Activated gamma-delta T cell (primary cell): ENCODE data around the gene NEURL3.
A peak's percentile ranks its signal among the peaks of the same experiment; 100 is the strongest.
"Not testable (repeated sequence)": the region's sequence is repeated elsewhere in the genome, so short reads cannot be mapped to it uniquely, and the experiment has no call there.

Experiments
- DNase-seq: peaks from one replicate; lab custom pipeline; 2025; lab: John Stamatoyannopoulos, UW
- total RNA-seq, 2 donors: gene quantifications; one replicate each; lab custom pipeline; 2026; lab: John Stamatoyannopoulos, UW

The NEURL3 gene, protein sequence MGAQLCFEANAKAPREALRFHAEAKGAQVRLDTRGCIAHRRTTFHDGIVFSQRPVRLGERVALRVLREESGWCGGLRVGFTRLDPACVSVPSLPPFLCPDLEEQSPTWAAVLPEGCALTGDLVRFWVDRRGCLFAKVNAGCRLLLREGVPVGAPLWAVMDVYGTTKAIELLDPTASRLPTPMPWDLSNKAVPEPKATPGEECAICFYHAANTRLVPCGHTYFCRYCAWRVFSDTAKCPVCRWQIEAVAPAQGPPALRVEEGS
- total RNA-seq: 0 to 0.17 reads per million in 2 donors

DNA sequence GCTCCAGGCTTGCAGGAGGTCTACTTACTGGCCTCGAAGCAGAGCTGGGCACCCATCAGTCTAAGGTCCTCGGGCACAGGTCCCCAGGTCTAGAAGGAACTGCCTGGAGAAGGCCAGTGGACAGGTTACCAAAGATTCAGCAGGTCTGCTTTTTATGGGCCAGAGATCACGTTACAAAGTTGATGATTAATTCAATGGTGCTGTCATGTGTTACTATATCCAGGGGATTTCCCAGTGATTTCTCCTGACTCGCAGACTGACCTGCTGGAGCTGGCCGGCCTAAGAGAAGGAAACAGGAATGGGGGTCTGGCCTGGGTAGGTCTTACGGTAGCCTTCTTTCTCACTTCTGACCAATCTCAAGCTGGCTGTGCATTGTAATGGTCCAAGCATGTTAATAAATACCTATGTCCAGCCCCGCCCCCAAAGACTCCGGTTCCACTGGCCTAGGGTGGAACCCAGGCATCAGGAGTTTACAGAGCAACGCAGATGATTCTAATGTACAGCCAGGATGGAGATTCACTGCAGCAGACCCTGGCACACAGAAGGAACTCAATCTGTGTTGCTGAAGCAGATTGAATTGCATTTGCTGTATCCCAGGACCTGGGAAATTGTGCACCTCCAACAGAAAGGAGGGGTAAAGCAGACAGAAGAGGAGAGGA is at the start of gene NEURL3:
Gene NEURL3, minus strand, starts transcription at position 127 of the 659 bp plus-strand sequence. Its CDS starts 71 bp downstream, at position 56.
- no peak for DNase-seq

DNA sequence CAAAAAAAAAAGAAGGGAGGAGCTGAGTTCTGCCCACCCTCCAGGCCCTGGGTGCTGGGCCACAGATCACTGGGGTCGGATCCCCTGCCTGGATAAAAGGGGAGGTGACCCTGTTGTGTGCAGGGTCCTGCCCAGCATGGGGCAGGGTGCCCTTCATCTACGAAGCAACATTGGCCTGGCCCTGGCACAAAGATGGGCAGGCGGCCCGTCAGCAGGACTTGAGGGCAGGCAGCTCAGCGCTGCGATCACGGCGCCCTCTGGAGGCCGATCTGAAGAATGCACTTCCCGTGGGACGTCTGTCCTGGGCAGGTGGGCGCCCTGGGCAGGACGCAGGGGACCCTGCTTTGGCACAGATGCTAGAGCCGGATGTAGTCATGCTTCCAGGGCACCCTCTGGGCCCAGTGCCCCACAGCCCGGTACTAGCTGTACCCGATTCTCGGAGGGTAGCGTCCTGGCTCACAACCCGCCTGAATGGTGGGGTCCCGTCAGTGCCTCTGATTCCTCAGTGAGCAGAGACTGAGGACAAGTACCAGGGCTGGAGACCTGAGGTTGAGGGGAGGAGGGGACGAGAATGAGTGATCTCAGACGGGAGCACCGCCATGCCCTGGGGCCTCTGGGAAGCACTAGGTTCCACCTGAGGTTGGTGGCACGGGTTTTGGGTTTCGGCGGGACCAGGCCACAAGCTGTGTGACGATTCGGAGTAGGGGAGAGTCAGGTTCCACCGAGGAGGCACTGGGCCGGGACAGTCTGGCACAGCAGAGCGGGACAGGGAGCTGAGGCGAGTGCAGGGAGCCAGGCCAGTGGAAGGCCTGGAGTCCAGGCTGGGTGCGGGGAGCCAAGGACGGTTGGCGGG is 49.4 kb upstream of the NEURL3 start:
- peak; percentile 27 for DNase-seq

DNA sequence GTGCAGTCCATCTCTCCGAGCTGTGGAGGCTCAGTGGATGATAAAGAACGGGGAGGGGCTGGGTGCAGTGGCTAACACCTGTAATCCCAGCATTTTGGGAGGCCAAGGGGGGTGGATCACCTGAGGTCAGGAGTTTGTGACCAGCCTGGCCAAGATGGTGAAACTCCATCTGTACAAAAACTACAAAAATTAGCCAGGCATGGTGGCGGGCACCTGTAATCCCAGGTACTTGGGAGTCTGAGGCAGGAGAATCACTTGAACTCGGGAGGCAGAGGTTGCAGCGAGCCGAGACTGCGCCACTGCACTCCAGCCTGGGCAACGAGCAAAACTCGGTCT is 48.8 kb upstream of the NEURL3 start:
- DNase-seq: not testable (repeated sequence)

DNA sequence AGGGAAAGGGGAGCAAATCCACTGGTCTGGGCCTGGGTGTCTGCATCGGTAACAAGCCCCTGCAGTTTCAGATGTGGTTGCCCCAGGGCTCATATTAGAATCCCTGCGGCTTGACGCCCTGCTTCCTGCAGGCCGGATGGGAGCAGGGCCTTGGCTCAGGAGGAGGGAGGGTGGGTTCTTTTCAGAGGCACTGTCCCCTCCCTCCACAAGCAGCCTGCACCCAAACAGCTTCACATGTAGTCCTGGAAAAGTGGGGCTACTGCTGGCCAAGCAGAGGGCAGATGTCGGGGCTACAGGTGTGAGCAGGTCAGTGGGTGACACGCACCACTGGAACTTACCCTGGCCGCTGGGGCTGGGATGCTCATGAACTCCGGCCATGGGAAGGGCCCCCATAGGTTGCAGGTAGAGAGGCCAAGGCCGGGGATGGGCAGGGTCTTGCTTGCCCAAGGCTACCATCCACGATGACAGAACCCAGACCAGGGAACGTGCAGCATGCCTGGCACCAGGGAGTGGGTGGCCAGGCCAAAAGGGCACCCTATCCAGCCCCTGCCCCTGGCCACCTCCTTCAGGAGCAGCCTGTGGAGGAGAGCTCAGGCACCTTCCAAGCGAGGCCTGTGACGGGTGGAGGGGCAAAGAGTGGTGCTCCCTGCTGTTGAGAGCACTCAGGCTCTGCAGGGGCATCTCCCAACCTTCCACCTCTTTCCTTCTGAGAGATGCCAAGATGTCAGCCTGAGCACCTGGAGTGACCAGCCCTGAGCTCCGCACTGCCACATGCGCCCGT is 48.2 kb upstream of the NEURL3 start:
- no peak for DNase-seq

DNA sequence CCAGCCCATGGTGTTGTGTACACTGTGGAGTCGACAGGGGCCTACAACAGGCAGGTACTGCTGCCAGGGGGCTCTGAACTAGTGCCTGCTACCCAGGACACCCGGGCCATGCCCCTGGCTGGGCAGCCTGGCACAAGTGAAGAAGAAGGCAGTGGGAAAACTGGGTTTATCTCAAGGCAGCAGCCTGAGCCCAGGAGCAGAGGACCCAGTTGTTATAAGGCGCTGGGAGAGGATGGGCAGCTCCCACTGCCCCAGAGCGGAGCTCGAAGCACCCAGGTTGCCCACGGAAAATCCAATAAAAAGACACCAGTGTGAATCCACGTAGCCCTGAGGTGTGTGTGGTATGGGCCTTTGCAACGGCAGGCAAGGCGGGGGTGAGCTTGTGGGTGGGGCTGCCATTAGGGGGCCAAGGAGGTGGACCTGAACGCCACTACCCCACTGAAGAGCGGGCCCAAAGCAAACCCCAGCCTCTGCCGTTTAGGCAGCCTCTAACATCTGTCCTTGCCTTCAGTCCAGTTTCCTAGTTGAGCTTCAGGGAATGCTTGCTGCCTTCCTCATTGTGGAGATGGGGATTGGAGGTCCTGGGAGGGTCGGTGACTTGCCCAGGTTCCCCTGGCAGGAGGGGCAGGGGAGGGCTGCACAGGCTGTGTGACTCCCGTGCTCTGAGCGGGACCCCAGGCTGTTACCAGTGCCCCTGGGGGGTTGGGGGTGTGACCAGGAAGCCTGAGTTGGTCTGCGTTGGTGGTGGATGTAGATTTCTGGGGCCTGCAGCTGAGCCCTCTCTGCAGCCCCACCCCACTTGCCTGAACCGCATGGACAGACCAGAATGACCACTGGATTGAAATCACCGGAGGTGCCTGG is 47.4 kb upstream of the NEURL3 start:
- no peak for DNase-seq

DNA sequence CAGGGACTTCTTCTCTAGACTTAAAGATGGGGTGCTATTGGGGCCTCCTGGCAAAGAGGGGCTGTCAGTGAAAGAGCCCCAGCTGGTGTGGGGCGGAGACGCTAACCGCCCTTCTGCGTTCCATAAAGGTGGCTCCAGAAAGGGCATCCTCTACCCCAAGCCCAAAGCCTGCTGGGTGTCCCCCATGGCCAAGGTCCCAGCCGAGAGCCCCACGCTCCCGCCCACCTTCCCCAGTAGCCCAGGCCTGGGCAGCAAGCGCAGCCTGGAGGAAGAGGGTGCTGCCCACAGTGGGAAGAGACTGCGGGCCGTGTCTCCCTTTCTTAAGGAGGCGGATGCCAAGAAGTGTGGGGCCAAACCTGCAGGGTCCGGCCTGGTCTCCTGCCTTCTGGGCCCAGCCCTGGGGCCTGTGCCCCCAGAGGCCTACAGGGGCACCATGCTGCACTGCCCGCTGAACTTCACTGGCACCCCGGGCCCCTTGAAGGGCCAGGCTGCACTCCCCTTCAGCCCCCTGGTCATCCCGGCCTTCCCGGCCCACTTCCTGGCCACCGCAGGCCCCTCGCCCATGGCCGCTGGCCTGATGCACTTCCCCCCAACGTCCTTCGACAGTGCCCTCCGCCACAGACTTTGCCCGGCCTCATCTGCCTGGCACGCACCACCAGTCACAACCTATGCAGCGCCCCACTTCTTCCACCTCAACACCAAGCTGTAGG is 46.6 kb upstream of the NEURL3 start:
- DNase-seq: no peak

DNA sequence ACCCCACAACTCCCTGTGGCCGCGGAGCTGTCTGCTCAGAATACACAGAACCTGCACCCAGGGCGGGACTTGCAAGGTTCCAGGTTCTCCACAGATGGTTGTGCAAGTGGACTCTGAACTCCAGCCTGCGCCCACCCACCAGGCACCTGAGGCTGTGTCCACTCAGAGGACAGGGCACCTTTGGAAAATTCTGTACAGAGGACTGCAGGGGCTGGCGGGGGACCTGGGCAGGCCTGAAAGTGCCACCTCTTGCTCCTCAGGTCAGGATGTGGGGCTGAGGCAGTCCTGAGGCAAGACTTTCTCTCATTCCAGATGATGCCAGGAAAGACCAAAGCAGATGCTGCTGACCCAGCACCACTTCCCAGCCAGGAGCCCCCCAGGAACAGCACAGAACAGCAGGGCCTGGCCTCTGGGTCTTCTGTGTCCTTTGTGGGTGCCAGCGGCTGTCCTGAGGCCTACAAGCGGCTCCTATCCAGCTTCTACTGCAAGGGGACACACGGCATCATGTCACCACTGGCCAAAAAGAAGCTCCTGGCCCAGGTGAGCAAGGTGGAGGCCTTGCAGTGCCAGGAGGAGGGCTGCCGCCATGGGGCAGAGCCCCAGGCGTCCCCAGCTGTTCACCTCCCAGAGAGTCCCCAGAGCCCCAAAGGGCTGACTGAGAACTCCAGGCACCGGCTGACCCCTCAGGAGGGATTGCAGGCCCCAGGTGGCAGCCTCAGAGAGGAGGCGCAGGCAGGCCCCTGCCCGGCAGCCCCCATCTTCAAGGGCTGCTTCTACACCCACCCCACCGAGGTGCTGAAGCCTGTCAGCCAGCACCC is 45.8 kb upstream of the NEURL3 start:
- DNase-seq: no peak

DNA sequence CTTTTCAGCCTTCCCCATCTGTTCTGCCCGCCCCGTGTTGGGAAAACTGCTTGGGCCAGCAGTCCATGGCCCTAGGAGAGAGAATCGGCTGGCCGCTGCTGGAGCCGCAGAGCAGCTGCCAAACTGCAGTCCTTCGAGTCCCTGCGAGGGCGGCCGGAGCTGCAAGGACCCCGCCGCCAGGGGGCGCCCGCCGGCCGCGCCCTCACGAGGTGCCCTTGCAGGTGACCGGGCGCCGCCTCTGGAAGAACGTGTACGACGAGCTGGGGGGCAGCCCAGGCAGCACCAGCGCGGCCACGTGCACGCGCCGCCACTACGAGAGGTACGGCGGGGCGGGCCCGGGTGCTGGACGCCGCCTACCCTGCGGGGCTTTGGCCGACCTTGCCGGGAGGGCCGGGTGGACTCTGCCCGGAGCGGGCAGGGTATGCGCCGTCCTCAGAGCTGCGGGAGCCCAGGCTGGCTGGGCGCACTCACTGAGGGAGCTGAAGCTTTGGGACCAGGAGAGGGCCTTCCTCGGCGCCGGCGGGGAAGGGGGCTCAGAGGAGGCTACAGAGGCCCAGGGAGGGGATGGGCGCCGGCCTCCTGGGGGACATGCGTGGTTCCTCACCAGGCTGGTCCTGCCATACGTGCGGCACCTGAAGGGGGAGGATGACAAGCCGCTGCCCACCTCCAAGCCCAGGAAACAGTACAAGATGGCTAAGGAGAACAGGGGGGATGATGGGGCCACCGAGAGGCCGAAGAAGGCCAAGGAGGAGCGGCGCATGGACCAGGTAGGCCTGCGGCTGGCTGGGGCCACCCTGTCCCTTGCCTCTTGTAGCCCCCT is 45.0 kb upstream of the NEURL3 start:
- DNase-seq: no peak

DNA sequence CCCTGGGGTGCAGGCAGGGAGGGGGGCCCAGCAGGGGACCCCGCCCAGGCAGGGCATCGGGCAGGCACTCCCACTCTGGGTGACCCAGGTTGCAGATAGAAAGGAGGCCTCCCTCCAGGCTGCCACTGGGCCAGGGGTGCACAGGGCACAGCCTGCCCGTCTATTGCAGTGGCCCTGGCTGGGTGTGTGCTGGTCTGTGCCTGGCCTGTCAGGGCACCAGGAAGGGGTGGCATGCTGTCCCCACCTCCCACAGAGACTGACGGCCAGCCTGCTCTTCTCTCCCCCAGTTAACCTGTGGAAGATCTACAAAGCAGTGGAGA is 44.3 kb upstream of the NEURL3 start:
- DNase-seq: no peak

DNA sequence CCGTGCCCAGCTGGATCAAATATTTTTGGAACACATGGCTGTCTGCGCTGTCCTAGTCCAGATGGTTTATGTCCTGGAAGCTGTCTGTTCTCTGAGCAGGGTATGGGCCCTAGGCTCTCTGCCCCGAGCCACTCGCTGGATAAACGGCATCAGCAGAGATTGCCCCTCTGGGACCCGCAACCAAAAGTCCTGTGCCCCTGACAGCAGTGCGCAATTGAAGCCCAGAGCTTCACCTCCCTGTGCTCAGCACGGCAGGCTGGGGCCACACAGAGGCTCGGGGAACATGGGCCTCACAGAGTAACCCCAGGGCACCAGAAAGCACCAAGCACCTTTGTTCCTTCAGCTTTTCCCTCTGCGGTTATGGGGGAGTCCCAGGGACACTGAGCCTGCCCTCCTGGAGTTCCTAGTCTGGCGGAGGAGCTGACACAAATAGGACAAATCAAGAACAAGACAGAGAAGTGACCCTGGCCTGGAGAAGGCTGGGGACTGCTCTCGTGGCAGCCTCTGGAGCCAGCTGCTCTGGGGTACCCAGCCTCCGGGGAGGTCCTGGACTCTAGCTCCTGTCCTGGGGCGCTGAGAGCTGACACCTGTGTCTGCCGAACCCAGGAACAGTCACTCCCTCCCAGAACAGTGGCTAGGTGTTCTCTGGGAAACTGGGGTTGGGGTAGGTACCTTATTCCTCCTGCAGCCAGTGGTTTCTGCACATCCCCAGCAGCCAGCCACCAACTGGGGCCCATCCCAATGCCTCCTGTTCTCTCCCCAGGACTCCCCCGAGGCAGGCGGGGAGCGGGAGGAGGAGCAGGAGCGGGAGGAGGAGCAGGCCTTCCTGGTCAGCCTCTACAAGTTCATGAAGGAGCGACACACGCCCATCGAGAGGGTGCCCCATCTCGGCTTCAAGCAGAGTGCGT is 43.7 kb upstream of the NEURL3 start:
- DNase-seq: no peak

DNA sequence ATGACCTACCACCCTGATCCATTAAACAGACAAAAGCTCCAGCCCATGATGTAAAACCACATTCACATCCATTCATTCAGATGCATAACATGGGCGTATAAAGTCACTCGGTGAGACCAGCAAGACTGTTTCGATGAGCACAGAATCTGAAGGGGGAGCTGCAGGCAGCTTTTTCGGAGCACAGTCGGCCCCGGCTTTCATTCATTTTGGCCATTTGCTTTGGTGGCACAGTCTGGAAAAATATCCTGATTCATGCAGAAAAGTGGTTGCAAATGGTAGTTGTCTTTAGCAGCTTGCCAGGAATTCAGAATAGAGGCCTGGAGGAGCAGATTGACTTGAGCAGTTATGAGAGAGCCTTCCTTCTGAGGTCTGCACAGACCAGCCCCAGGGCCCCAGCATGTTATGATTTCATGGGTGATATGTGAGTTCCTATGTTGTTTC is 42.6 kb upstream of the NEURL3 start:
- no peak for DNase-seq

DNA sequence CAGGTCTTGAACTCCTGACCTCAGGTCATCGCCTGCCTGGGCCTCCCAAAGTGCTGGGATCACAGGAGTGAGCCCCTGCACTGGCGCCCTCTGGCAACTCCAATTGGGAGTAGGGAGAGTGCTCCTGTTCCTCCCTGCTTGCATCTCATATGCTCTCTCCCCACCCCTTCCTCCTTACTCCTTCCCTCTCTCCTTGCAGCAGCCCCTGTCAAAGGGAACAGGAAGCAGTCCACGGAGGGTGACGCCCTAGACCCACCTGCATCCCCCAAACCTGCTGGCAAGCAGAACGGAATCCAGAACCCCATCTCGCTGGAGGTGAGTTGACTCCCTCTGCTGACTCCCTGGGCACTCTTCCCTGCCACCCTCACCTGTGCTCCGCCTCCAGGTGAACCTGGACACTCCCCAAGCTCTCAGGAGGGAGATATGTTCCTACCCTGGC is 42.1 kb upstream of the NEURL3 start:
- no peak for DNase-seq

DNA sequence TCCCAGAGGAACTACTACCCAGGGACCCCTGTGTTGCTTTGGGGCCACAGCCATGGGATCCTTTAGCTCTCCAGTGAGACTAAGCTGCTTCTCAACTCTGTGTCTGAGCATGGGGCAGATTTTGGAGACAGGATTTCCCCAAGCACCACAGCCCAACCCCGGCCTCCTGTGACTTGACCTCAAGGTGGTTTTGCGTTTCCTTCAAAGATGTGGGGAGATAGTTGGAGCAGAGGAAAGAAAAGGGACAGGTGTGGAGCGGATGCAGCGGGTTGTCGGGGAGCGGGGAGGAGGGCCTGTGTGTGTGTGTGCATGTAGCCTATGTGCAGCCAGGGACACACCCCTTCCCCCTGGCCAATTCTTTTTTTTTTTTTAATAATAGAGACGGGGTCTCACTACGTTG is 41.6 kb upstream of the NEURL3 start:
- no peak for DNase-seq

DNA sequence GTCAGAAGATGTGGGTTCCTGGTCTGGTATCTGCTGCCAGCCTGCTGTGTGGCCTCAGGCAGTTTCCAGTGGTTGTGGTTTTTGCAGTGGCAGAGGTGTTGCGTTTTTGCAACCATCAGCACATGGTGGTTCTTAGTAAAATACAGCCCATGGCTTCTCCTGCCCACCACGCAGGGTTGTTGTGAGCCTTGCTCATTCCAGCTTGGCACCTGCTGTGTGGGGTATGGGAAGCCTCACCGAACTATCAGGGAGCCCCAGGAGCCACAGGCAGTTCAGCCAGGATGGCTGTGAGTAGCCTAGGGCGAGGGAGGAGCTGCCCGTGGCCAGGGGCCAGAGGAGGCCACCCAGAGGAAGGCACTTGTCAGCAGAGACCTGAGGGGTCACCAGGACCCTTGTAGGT is 41.2 kb upstream of the NEURL3 start:
- no peak for DNase-seq

DNA sequence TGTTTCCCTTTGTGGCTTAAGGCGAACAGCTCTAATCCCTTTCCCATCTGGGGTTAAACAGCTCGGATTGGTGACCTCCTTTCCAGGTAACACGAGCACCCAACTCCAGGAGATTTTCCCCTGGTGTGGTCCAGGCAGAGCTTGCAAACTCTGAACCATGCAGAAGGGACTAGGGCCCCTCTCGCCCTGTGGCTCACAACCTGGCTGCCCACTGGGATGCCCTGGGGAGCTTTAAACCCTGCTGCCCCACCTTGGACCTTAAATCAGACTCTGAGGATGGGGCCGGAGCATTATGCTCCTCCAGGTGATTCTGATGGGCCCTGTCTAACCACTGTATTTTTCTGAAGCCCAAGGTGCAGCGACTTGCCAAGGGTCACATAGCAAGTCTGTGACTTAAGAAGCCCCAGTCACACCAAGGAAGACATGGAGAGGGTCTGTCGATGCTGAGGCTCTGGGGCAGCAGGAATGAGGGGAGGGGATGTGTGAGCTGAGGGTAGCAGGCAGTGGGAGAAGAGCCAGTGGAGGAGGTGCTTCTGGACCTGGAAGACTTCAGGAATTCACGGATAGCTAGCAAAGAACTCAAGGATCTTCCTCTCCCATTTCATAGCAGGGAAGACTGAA is 37.3 kb upstream of the NEURL3 start:
- no peak for DNase-seq

DNA sequence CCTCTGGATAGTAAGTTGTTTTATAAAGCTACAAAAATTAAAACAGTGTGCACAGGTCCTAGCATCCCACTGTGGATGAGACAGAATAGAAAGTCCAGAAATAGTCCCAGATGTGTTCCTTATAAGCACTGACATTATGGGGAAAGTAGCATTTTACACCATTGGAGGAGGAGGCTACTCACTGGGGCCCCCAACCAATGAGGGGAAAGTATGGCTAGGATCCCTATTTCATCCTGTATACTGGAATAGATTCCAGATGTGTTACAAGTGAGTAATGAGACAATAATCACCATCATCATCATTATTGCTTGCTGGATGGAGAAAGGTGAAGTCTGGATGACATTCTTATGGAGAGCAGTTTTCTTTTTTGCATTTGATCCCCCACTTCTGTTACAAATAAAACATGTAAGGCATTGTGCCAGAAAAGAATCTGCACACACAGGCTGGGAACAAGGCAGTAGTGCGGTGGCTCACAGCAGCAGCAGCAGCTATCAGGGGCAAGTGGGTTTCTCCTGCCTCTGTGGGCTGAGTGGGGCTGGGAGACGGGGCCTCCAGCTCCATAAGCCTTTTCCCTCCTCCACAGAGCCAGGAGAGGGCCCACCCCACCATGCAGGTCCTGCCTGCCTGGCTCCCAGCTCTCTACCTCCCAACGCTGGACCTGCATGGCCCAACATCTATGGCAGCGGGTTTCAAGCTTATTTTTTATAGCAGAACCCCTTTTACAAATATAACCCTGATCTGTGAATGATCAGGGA is 36.4 kb upstream of the NEURL3 start:
- DNase-seq: no peak
